Raji (cell line): ENCODE data around the gene SCNN1B.

Experiments used
- POLR2A ChIP-seq: IDR thresholded peaks from 2 replicates; pipeline ENCODE4 v1.6.1; 2011; ENCODE audit warnings: low read depth, low read length, control low read depth; ENCODE audit not compliant: insufficient read depth

The SCNN1B gene

DNA sequence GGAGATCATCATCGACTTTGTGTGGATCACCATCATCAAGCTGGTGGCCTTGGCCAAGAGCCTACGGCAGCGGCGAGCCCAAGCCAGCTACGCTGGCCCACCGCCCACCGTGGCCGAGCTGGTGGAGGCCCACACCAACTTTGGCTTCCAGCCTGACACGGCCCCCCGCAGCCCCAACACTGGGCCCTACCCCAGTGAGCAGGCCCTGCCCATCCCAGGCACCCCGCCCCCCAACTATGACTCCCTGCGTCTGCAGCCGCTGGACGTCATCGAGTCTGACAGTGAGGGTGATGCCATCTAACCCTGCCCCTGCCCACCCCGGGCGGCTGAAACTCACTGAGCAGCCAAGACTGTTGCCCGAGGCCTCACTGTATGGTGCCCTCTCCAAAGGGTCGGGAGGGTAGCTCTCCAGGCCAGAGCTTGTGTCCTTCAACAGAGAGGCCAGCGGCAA lies 78.4 kb downstream of the SCNN1B start:
- no peak for TF ChIP-seq POLR2A

DNA sequence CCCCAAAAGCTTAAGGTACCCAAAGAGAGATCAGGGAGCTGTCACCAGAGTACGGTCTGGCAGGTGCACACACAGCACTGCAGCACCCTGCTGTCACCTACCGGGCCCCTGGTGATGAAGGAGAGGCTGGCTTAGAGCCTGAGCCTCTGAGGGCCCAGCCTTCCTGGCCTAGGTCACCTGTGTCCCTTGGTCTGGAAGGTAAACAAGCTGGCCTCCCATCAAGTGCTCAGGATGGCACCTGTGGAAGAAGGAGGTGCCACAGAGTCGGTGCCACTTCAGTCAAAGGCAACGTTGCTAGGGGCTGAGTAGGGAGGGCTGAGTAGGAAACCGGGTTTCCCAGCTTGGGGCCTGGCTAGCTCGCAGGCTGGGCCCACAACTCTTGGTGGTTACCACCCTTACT lies 80.2 kb downstream of the SCNN1B start:
- TF ChIP-seq POLR2A = no peak

GRCh38 chr16:23383881-23384280 lies 81.8 kb downstream of the SCNN1B start:
- TF ChIP-seq POLR2A = no peak

DNA sequence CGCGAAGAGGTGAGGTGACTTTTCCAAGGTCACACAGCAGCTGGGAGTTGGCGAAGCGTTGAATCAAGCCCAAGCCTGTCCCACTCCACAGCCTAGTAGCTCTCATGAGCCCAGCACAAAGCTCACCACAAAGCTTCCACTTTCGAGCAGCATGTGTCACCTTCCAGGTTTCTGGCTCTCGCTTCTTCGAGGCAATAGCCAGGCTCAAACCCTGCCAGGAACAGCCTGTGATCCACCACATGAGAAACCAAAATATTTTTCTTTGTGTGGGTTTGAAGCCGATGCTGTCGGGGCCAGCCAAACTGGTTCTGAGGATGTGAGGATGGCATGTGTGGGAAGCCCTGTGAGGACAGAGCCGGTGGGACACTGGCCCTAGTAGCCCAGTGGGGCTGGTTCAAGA lies 82.8 kb downstream of the SCNN1B start:
- TF ChIP-seq POLR2A = no peak

DNA sequence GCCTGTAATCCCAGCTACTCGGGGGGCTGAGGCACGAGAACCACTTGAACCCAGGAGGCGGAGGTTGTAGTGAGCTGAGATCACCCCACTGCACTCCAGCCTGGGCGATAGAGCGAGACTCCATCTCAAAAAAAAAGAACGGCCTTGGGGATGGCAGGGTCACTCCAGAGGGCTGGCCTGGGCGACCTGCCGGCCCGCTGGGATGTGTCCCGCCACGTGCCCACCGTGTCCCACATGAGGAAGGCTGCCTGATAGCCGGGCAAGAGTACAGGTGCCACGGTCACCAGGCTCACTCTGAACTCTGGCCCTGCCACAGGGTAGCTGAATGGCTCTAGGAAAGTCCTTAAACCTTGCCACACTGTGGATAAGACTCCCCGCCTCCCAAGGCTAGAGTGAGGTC lies 83.3 kb downstream of the SCNN1B start:
- TF ChIP-seq POLR2A = no peak

GRCh38 chr16:23387666-23388065 lies 85.6 kb downstream of the SCNN1B start:
- TF ChIP-seq POLR2A = no peak

DNA sequence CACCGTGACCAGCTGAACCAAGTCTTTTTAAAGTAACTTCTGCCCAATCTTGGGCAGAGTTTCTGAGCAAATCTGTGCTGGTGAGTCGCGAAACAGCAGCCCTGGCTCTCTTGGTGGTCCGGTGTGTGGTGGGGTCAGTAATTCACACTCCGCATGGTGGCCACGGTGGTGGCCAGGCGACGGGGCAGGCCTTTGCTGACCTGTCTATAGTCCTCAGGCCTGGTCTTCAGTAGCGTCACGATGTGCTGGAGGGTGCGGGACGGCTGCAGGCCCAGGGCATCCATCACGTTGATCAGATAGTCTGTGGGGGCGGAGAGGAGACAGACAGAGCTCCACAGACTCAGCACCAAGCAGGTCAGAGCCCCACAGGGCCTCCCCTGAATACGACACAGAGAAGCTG lies 86.7 kb downstream of the SCNN1B start:
- TF ChIP-seq POLR2A = no peak

GRCh38 chr16:23389201-23389600 lies 87.1 kb downstream of the SCNN1B start:
- TF ChIP-seq POLR2A = no peak

DNA sequence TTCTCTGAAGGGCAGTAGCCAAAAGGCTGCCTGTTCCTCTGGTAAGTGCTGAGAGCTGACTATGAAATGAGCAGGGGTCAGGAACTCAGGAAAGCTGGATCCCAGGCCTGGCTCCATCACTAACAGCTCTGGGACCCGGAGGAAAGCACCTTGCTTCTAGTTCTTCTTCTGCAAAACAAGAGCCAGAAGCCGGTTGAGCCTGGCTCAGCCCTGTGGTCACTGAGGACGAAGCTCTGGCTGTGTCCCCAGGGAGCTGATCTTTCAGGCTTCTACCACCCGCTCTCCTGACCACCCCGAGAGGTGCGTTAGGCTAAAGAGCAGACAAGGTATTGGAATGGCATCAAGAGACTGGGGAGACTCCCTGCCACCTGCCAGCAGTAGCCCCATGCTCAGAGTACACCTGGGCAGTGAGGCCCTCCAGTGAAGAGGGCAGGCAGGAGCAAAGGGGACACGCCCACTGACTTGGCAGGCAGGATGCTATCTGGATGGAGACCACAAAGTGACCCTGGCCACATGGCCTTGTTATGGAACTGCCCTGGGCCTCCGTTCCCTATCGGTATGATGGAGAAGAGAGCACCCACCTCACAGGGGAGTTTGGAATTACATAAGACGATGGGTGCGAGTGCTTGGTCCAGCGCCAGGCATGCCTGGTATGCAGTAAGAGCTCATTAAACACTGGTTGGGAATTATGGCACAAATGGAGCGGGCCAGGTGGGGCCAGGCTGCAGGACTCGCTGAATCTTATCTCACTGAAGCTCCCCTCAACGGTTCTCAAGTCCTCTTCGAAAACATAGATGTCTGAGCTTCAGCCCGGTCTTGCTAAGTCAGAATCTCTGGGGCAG lies 89.5 kb downstream of the SCNN1B start:
- no peak for TF ChIP-seq POLR2A

- no peak for TF ChIP-seq POLR2A
These were observed 90.1 kb downstream of the SCNN1B start for GRCh38 chr16:23392223-23392600.

GRCh38 chr16:23394141-23394831 lies 92.2 kb downstream of the SCNN1B start:
- no peak for TF ChIP-seq POLR2A

DNA sequence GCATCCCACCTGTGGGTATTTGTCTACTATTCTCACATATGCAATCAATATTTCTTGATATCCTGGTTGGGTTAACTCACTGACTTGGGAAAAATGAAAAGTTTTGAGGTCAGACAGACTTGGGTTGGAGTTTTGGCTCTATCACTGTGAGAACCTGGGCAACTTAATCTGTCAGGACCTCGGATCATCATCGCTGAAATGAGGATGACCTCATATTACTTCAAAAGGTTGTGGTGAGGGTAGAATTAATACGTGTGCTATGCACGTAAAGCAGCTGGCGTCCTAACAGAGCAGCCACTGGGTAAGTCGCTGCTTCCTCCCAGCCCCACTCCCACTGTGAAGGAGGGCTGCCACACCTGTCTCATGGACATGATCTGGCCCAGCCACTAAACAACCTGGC lies 93.6 kb downstream of the SCNN1B start:
- no peak for TF ChIP-seq POLR2A

- no peak for TF ChIP-seq POLR2A
These were observed 95.4 kb downstream of the SCNN1B start for GRCh38 chr16:23397464-23397863.

DNA sequence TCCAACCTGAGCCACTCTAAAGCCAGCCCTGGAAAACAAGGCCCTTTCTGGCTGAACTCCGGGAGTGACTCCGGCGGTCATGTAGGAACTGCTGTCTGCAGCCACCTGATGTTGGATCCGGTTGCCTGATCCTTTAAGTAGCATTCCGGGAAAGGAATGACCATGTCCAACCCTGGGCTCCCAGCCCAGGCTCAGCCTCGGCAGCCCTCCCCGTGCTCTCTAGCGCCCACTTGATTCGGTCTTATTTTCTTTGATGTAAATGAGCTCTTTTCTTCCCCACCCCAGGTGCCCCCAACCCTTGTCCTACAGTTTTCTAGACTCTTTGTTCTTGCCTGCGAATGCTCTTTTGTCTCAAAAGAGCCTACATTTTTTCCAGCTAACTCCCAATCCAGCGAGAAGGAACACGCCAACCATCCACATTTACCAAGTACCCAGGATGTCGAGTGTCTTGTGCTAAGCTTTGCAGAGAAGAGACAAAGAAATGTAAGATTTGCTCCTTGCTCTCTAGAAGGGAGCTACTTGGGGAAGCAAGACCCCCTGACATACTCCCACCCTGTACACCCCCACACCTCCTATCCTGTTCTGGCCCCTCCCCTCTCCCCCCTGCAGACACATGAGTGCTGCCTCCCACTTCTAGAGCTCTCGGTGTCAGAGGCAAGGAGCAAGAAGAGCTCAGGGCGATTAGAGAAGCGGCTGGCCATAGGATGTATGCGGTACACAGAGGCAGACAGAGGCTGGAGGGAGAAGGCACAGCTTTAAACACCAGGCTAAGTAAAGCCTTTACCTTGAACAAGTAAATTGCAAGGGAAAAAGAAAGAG lies 97.1 kb downstream of the SCNN1B start:
- no peak for TF ChIP-seq POLR2A

- no peak for TF ChIP-seq POLR2A
These were observed 99.0 kb downstream of the SCNN1B start for GRCh38 chr16:23401139-23401538.
